Stimulated activated CD8-positive, alpha-beta memory T cell treated with anti-CD3 and anti-CD28 coated beads, Interleukin-4, amount 100 ng/mL, for 4 hours (primary cell): ENCODE measurements around the gene ST6GALNAC4.
A peak's percentile ranks its signal among the peaks of the same experiment; 100 is the strongest.
"Not testable (repeated sequence)": the region's sequence is repeated elsewhere in the genome, so short reads cannot be mapped to it uniquely, and the experiment has no call there.

Experiments used
- DNase-seq, 2 donors: peaks; one replicate each; pipeline ENCODE4 v3.0.0-alpha.2; 2020; ENCODE audit warnings: low read depth in 2 of 2, low spot score in 1 of 2

Gene ST6GALNAC4

GRCh38 chr9:127874301-127875221, 42.3 kb downstream of the ST6GALNAC4 start:
- no peak for DNase-seq

- DNase-seq: no peak
These were observed 43.0 kb downstream of the ST6GALNAC4 start for GRCh38 chr9:127873886-127874285.

GRCh38 chr9:127873223-127873691, 43.6 kb downstream of the ST6GALNAC4 start:
- no peak for DNase-seq

GRCh38 chr9:127872369-127873222, 44.2 kb downstream of the ST6GALNAC4 start:
- DNase-seq: no peak

GRCh38 chr9:127871531-127871930, 45.3 kb downstream of the ST6GALNAC4 start:
- DNase-seq: no peak

GRCh38 chr9:127870887-127871286, 46.0 kb downstream of the ST6GALNAC4 start:
- DNase-seq: no peak

- DNase-seq: not testable (repeated sequence)
These were observed 46.7 kb downstream of the ST6GALNAC4 start for GRCh38 chr9:127870153-127870491.

GRCh38 chr9:127869310-127870152, 47.3 kb downstream of the ST6GALNAC4 start:
- peak; percentile 55 to 62 for DNase-seq

GRCh38 chr9:127868278-127868902, 48.5 kb downstream of the ST6GALNAC4 start:
- no peak for DNase-seq

GRCh38 chr9:127867356-127868277, 49.2 kb downstream of the ST6GALNAC4 start:
- no peak for DNase-seq

GRCh38 chr9:127866535-127866934, 50.3 kb downstream of the ST6GALNAC4 start:
- DNase-seq: no peak

GRCh38 chr9:127865645-127866464, 51.0 kb downstream of the ST6GALNAC4 start:
- no peak for DNase-seq

- no peak for DNase-seq
These were observed 53.6 kb downstream of the ST6GALNAC4 start for GRCh38 chr9:127863191-127863621.

GRCh38 chr9:127862075-127863011, 54.5 kb downstream of the ST6GALNAC4 start:
- DNase-seq: peak in 1 of 2 donors; percentile 20

GRCh38 chr9:127860779-127861178, 56.1 kb downstream of the ST6GALNAC4 start:
- no peak for DNase-seq

GRCh38 chr9:127860260-127860659, 56.6 kb downstream of the ST6GALNAC4 start:
- no peak for DNase-seq

- no peak for DNase-seq
These were observed 58.8 kb downstream of the ST6GALNAC4 start for GRCh38 chr9:127858041-127858512.
